Activated T-cell treated with anti-CD3 and anti-CD28 coated beads, Interleukin-2, amount 50 U/mL, for 1 hour (primary cell): ENCODE data around the gene SLC17A9.
A peak's percentile ranks its signal among the peaks of the same experiment; 100 is the strongest.
"Not testable (repeated sequence)": the region's sequence is repeated elsewhere in the genome, so short reads cannot be mapped to it uniquely, and the experiment has no call there.

Experiments used
- DNase-seq: peaks from one replicate; pipeline ENCODE4 v3.0.0-alpha.2; 2020

Gene SLC17A9

GRCh38 chr20:62921119-62921687 lies 31.3 kb upstream of the SLC17A9 start:
- peak; percentile 66 for DNase-seq

- DNase-seq: peak; percentile 48
Measured at GRCh38 chr20:62922451-62922921, 30.0 kb upstream of the SLC17A9 start.

GRCh38 chr20:62923059-62923668 lies 29.3 kb upstream of the SLC17A9 start:
- DNase-seq: not testable (repeated sequence)

GRCh38 chr20:62923669-62924441 lies 28.7 kb upstream of the SLC17A9 start:
- no peak for DNase-seq

GRCh38 chr20:62924442-62925075 lies 27.9 kb upstream of the SLC17A9 start:
- DNase-seq: peak; percentile 39

GRCh38 chr20:62925076-62925419 lies 27.5 kb upstream of the SLC17A9 start:
- DNase-seq: no peak

GRCh38 chr20:62925420-62926228 lies 26.9 kb upstream of the SLC17A9 start:
- peak; percentile 57 for DNase-seq

GRCh38 chr20:62926229-62927127 lies 26.0 kb upstream of the SLC17A9 start, which contains the start of gene DIDO1:
TSS of gene DIDO1 (minus strand) at chr20:62926505.
- peak; percentile 90 for DNase-seq

GRCh38 chr20:62927128-62927705 lies 25.3 kb upstream of the SLC17A9 start:
- DNase-seq: no peak

GRCh38 chr20:62928246-62928939 lies 24.1 kb upstream of the SLC17A9 start:
- DNase-seq: no peak

GRCh38 chr20:62929051-62929538 lies 23.4 kb upstream of the SLC17A9 start:
- DNase-seq: peak; percentile 72

GRCh38 chr20:62931464-62931863 lies 21.0 kb upstream of the SLC17A9 start:
- no peak for DNase-seq

- no peak for DNase-seq
Measured at GRCh38 chr20:62933966-62934365, 18.5 kb upstream of the SLC17A9 start.

GRCh38 chr20:62935204-62935967 lies 17.1 kb upstream of the SLC17A9 start:
- DNase-seq: no peak

- no peak for DNase-seq
Measured at GRCh38 chr20:62935968-62936585, 16.4 kb upstream of the SLC17A9 start.

- DNase-seq: peak; percentile 97
Measured at GRCh38 chr20:62937268-62938104, 15.0 kb upstream of the SLC17A9 start.

GRCh38 chr20:62938105-62938888 lies 14.2 kb upstream of the SLC17A9 start, which contains the start of gene GID8:
TSS of gene GID8 (plus strand) at chr20:62938147. CDS start at chr20:62941503, 3,356 bp downstream.
- no peak for DNase-seq
